ENCODE measurements around the gene SLAIN1.

The SLAIN1 gene

GRCh38 chr13:77749344-77749880 lies 51.9 kb downstream of the SLAIN1 start:
- Histone ChIP-seq H3K4me1 (ENCODE audit: control insufficient read depth, low read depth, low read length) (no peaks in the 10 kb centered on the region), H3K23ac (ENCODE audit: low read length) (no peak overlapping the region), H3K27me3 (ENCODE audit: insufficient read depth, low read length, poor library complexity) (no peaks in the 10 kb centered on the region), H3K79me2 (ENCODE audit: control insufficient read depth, insufficient read depth, low read length) (no peaks in the 10 kb centered on the region), H3K4ac (ENCODE audit: low read depth, low read length) (no peak overlapping the region), H3K79me1 (ENCODE audit: low read length) (no peaks in the 10 kb centered on the region), H3K18ac (ENCODE audit: low read length) (no peak overlapping the region), H3K27ac (ENCODE audit: low read depth, low read length) (no peak overlapping the region), H2AK5ac (ENCODE audit: low read length) (no peak overlapping the region), H3K4me3 (ENCODE audit: low read length) (no peak overlapping the region), H3K56ac (ENCODE audit: low read length) (no peak overlapping the region), H2BK5ac (ENCODE audit: low read length) (no peak overlapping the region), H4K5ac (ENCODE audit: low read length) (no peak overlapping the region), H4K8ac (ENCODE audit: low read depth, low read length) (no peak overlapping the region), H3K4me2 (ENCODE audit: low read length) (no peak overlapping the region), H3K9ac (ENCODE audit: low read length) (no peak overlapping the region), H2BK15ac (replicated peaks; ENCODE audit: low read depth) (no peak overlapping the region), H2BK120ac (ENCODE audit: low read depth, low read length) (no peak overlapping the region), H3K36me3 (ENCODE audit: control insufficient read depth, insufficient read depth, low read length) (no peaks in the 10 kb centered on the region)
- no CpG with 5 or more reads among the region's 2 CpGs for WGBS (ENCODE audit: extremely low coverage, insufficient coverage, low lambda C conversion rate)
- no peak for DNase-seq

- no peak overlapping the region for H3K9ac ChIP-seq (ENCODE audit: low read length)
- H3K36me3 ChIP-seq (ENCODE audit: control insufficient read depth, insufficient read depth, low read length) = no peaks in the 10 kb centered on the region
- H3K4me3 ChIP-seq (ENCODE audit: low read length) = no peak overlapping the region
- H3K23ac ChIP-seq (ENCODE audit: low read length) = no peak overlapping the region
- H3K79me1 ChIP-seq (ENCODE audit: low read length) = no peaks in the 10 kb centered on the region
- no peak overlapping the region for H3K56ac ChIP-seq (ENCODE audit: low read length)
- no peak overlapping the region for H4K8ac ChIP-seq (ENCODE audit: low read depth, low read length)
- no CpG with 5 or more reads among the region's 5 CpGs for WGBS (ENCODE audit: extremely low coverage, insufficient coverage, low lambda C conversion rate)
- H2AK5ac ChIP-seq (ENCODE audit: low read length) = no peak overlapping the region
- H3K4me2 ChIP-seq (ENCODE audit: low read length) = no peak overlapping the region
- H3K79me2 ChIP-seq (ENCODE audit: control insufficient read depth, insufficient read depth, low read length) = no peaks in the 10 kb centered on the region
- no peak overlapping the region for H2BK120ac ChIP-seq (ENCODE audit: low read depth, low read length)
- H3K18ac ChIP-seq (ENCODE audit: low read length) = no peak overlapping the region
- no peaks in the 10 kb centered on the region for H3K4me1 ChIP-seq (ENCODE audit: control insufficient read depth, low read depth, low read length)
- H3K4ac ChIP-seq (ENCODE audit: low read depth, low read length) = no peak overlapping the region
- no peaks in the 10 kb centered on the region for H3K27me3 ChIP-seq (ENCODE audit: insufficient read depth, low read length, poor library complexity)
- H4K5ac ChIP-seq (ENCODE audit: low read length) = no peak overlapping the region
- peak; percentile 71 for DNase-seq
- H3K27ac ChIP-seq (ENCODE audit: low read depth, low read length) = no peak overlapping the region
- no peak overlapping the region for H2BK15ac ChIP-seq (replicated peaks; ENCODE audit: low read depth)
- no peak overlapping the region for H2BK5ac ChIP-seq (ENCODE audit: low read length)
These were observed 54.3 kb downstream of the SLAIN1 start for GRCh38 chr13:77751513-77752456.

GRCh38 chr13:77752512-77753069 lies 55.1 kb downstream of the SLAIN1 start:
- Histone ChIP-seq H3K56ac (ENCODE audit: low read length) (no peak overlapping the region), H3K23ac (ENCODE audit: low read length) (no peak overlapping the region), H4K5ac (ENCODE audit: low read length) (no peak overlapping the region), H3K4me1 (ENCODE audit: control insufficient read depth, low read depth, low read length) (no peaks in the 10 kb centered on the region), H2BK15ac (replicated peaks; ENCODE audit: low read depth) (no peak overlapping the region), H2BK120ac (ENCODE audit: low read depth, low read length) (no peak overlapping the region), H2BK5ac (ENCODE audit: low read length) (no peak overlapping the region), H3K9ac (ENCODE audit: low read length) (no peak overlapping the region), H3K4me3 (ENCODE audit: low read length) (no peak overlapping the region), H3K79me1 (ENCODE audit: low read length) (no peaks in the 10 kb centered on the region), H3K27me3 (ENCODE audit: insufficient read depth, low read length, poor library complexity) (no peaks in the 10 kb centered on the region), H3K18ac (ENCODE audit: low read length) (no peak overlapping the region), H3K4me2 (ENCODE audit: low read length) (no peak overlapping the region), H3K27ac (ENCODE audit: low read depth, low read length) (no peak overlapping the region), H3K4ac (ENCODE audit: low read depth, low read length) (no peak overlapping the region), H2AK5ac (ENCODE audit: low read length) (no peak overlapping the region), H3K36me3 (ENCODE audit: control insufficient read depth, insufficient read depth, low read length) (no peaks in the 10 kb centered on the region), H4K8ac (ENCODE audit: low read depth, low read length) (no peak overlapping the region), H3K79me2 (ENCODE audit: control insufficient read depth, insufficient read depth, low read length) (no peaks in the 10 kb centered on the region)
- DNase-seq = no peak
- WGBS (ENCODE audit: extremely low coverage, insufficient coverage, low lambda C conversion rate) = no CpG with 5 or more reads among the region's 5 CpGs

- H3K79me1 ChIP-seq (ENCODE audit: low read length) = no peaks in the 10 kb centered on the region
- no peak overlapping the region for H3K4me3 ChIP-seq (ENCODE audit: low read length)
- no peaks in the 10 kb centered on the region for H3K27me3 ChIP-seq (ENCODE audit: insufficient read depth, low read length, poor library complexity)
- H3K4me1 ChIP-seq (ENCODE audit: control insufficient read depth, low read depth, low read length) = no peaks in the 10 kb centered on the region
- H3K79me2 ChIP-seq (ENCODE audit: control insufficient read depth, insufficient read depth, low read length) = no peaks in the 10 kb centered on the region
- no peaks in the 10 kb centered on the region for H3K36me3 ChIP-seq (ENCODE audit: control insufficient read depth, insufficient read depth, low read length)
- no peak overlapping the region for H4K5ac ChIP-seq (ENCODE audit: low read length)
- H3K18ac ChIP-seq (ENCODE audit: low read length) = no peak overlapping the region
- H2BK120ac ChIP-seq (ENCODE audit: low read depth, low read length) = no peak overlapping the region
- H4K8ac ChIP-seq (ENCODE audit: low read depth, low read length) = no peak overlapping the region
- no peak overlapping the region for H3K9ac ChIP-seq (ENCODE audit: low read length)
- H2BK5ac ChIP-seq (ENCODE audit: low read length) = no peak overlapping the region
- no peak overlapping the region for H3K23ac ChIP-seq (ENCODE audit: low read length)
- no CpG with 5 or more reads among the region's 8 CpGs for WGBS (ENCODE audit: extremely low coverage, insufficient coverage, low lambda C conversion rate)
- H2AK5ac ChIP-seq (ENCODE audit: low read length) = no peak overlapping the region
- H2BK15ac ChIP-seq (replicated peaks; ENCODE audit: low read depth) = no peak overlapping the region
- no peak overlapping the region for H3K27ac ChIP-seq (ENCODE audit: low read depth, low read length)
- no peak overlapping the region for H3K4me2 ChIP-seq (ENCODE audit: low read length)
- no peak overlapping the region for H3K56ac ChIP-seq (ENCODE audit: low read length)
- no peak overlapping the region for H3K4ac ChIP-seq (ENCODE audit: low read depth, low read length)
- no peak for DNase-seq
These were observed 63.4 kb downstream of the SLAIN1 start for GRCh38 chr13:77760893-77761292.

- Histone ChIP-seq H3K4me1 (ENCODE audit: control insufficient read depth, low read depth, low read length) (no peaks in the 10 kb centered on the region), H3K79me2 (ENCODE audit: control insufficient read depth, insufficient read depth, low read length) (no peaks in the 10 kb centered on the region), H3K36me3 (ENCODE audit: control insufficient read depth, insufficient read depth, low read length) (no peaks in the 10 kb centered on the region), H4K5ac (ENCODE audit: low read length) (no peak overlapping the region), H2BK15ac (replicated peaks; ENCODE audit: low read depth) (no peak overlapping the region), H3K4me2 (ENCODE audit: low read length) (no peak overlapping the region), H3K27ac (ENCODE audit: low read depth, low read length) (no peak overlapping the region), H3K56ac (ENCODE audit: low read length) (no peak overlapping the region), H2AK5ac (ENCODE audit: low read length) (no peak overlapping the region), H3K4me3 (ENCODE audit: low read length) (no peak overlapping the region), H2BK5ac (ENCODE audit: low read length) (no peak overlapping the region), H3K23ac (ENCODE audit: low read length) (no peak overlapping the region), H4K8ac (ENCODE audit: low read depth, low read length) (no peak overlapping the region), H2BK120ac (ENCODE audit: low read depth, low read length) (no peak overlapping the region), H3K27me3 (ENCODE audit: insufficient read depth, low read length, poor library complexity) (no peaks in the 10 kb centered on the region), H3K4ac (ENCODE audit: low read depth, low read length) (no peak overlapping the region), H3K79me1 (ENCODE audit: low read length) (no peaks in the 10 kb centered on the region), H3K9ac (ENCODE audit: low read length) (no peak overlapping the region), H3K18ac (ENCODE audit: low read length) (no peak overlapping the region)
- no peak for DNase-seq
- WGBS (ENCODE audit: extremely low coverage, insufficient coverage, low lambda C conversion rate) = no CpG with 5 or more reads among the region's 5 CpGs
These were observed 69.9 kb downstream of the SLAIN1 start for GRCh38 chr13:77767413-77767812.

All from mesendoderm (in vitro differentiated cells).